K562 treated with DMSO at 1 percent for 4 hours (cell line): ENCODE results near the gene LRRN4. TPM values are rescaled to one million over a fixed set of nuclear protein-coding genes. Genes with fewer than 3 reads are reported as not detected.

Experiments used
- total RNA-seq: library from RNA; unstranded; fragments of 300-600 nt; gene quantifications from 2 replicates; pipeline ENCODE4 v1.2.3, GENCODE V29; 2022; ENCODE audit not compliant: insufficient read depth

LRRN4 gene
- total RNA-seq = not detected in 2 replicates

GRCh38 chr20:6053776-6054688 lies at the start of gene LRRN4:
Gene LRRN4, minus strand, starts transcription at chr20:6054060. Its CDS starts 1,261 bp downstream, at chr20:6052799.

Other genes with a start within 250 kb of the LRRN4 start
- gene CHGB, start 142.6 kb downstream of the LRRN4 start, total RNA-seq = not detected in 2 replicates
- 5.8 and 7.4 TPM in 2 replicates for gene TRMT6, start 103.5 kb downstream of the LRRN4 start, total RNA-seq
- gene MCM8, start 103.4 kb downstream of the LRRN4 start, total RNA-seq = 8.9 and 11.2 TPM in 2 replicates
- 14.4 and 16.9 TPM in 2 replicates for gene CRLS1, start 47.9 kb downstream of the LRRN4 start, total RNA-seq
- not detected in 2 replicates for gene FERMT1, start 69.0 kb upstream of the LRRN4 start, total RNA-seq